NCI-H2196 treated with DMSO at 0.1 percent for 48 hours (cell line): ENCODE measurements around the gene LGALS4.
"Not testable (repeated sequence)": the region's sequence is repeated elsewhere in the genome, so short reads cannot be mapped to it uniquely, and the experiment has no call there.

ENCODE experiments used
- DNase-seq: peaks from one replicate; lab custom pipeline; 2025; ENCODE audit not compliant: unreplicated experiment; lab: John Stamatoyannopoulos, UW

The LGALS4 gene

DNA sequence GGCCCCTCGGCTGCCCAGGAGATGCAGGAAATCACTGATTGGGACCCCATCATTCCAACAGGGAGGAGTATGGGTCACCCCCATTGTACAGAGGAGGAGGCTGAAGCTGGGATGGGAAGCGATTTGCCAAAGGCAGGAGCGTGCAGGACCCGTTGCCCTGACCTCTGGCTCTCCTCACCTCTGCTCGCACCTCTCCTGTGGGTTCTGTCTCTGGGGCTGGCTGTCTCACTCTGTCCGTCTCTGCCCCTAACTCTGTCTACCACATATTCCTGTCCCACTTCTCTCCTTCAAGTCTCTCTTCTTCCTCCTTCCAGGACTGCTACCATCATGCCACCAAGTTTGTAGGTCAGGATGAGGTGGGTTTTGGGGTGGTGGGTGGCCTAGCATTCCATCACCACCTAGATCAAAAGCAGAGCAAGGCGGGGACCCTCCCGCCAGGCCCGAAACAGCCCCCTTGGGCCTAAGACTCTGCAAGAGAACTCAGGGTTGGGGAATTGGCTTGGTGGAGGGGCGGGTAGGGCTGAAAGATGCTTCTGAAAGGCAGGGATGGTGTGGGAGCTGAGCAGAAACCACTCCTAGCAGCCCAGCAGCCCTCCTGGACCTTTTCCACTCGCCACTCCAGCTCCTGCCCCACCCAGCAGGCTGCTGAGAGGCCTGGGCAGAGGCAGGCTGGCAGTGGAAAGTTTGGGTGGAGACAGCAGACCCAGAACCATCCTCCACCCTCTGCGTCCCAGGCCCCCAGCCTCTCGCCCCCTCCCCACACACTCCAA, 38.4 kb downstream of the LGALS4 start:
- DNase-seq, result no peak

- DNase-seq, result no peak
Measured at GRCh38 chr19:38773469-38774177, 39.1 kb downstream of the LGALS4 start, which contains the start of gene LGALS7. LGALS7 (minus strand) TSS chr19:38773517; CDS start chr19:38773492, 25 bp downstream.

- not testable (repeated sequence) for DNase-seq
Measured at GRCh38 chr19:38771569-38771968, 41.2 kb downstream of the LGALS4 start.

- DNase-seq, result not testable (repeated sequence)
Measured at GRCh38 chr19:38770949-38771275, 41.8 kb downstream of the LGALS4 start.

- not testable (repeated sequence) for DNase-seq
Measured at GRCh38 chr19:38770228-38770948, 42.4 kb downstream of the LGALS4 start.

DNA sequence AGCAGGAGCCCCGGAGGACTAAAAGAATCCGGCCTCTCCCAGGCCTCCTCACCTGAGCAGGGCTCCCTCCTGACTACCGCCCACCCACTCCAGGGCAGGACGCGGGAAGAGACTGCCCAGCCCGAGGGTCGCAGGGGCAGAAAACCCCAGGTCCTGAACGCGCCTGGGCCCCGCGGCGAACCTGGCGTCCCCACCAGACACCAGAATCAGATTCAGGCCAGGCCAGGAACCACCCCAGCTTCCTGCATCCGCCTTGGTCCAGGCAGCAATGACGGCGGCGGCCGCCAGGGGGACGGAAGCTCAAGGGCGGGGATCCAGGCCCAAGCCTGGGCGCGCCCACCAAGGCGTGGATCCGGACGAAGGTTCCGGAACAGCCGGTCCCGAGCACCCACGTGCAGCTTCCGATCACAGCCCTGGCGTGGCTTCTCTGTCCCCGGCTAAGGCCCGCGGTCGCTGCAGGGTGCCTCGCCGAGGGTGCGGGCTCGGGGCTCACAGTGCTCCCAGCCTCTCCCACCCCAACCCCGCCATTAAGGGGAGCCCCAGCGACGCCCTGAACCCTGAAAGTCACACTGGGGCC, 43.0 kb downstream of the LGALS4 start:
- no peak for DNase-seq

GRCh38 chr19:38766276-38767047, 46.3 kb downstream of the LGALS4 start:
- DNase-seq, result no peak

- no peak for DNase-seq
Measured at GRCh38 chr19:38765214-38765613, 47.5 kb downstream of the LGALS4 start.

DNA sequence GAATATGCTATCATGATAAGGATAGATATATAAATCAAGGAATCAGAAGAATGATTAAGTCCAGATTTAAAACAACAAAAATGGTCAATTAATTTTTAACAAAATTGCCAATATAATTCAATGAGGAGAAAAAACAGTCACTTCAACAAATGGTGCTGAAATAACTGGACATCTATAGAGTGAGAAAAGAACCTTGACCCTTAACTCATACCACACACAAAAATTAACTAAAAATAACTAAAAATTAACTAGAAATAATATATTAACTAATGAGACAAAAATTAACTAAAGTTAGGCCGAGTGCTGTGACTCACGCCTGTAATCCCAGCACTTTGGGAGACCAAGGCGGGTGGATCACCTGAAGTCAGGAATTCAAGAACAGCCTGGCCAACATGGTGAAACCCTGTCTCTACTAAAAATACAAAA, 48.9 kb downstream of the LGALS4 start:
- no peak for DNase-seq

DNA sequence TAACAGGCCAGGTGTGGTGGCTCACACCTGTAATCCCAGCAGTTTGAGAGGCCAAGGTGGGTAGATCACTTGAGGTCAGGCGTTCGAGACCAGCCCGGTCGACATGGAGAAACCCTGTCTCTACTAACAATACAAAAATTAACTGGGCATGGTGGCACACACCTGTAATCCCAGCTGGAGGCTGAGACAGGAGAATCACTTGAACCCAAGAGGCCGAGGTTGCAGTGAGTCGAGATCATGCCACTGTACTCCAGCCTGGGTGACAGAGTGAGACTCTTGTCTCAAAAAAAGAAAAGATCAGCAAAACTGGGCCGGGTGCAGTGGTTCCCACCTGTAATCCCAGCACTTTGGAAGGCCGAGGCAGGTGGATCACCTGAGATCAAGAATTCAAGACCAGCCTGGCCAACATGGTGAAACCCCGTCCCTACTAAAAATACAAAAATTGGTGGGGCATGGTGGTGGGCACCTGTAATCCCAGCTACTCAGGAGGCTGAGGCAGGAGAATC, 50.8 kb downstream of the LGALS4 start:
- DNase-seq, result not testable (repeated sequence)

- not testable (repeated sequence) for DNase-seq
Measured at GRCh38 chr19:38760805-38761517, 51.8 kb downstream of the LGALS4 start.

DNA sequence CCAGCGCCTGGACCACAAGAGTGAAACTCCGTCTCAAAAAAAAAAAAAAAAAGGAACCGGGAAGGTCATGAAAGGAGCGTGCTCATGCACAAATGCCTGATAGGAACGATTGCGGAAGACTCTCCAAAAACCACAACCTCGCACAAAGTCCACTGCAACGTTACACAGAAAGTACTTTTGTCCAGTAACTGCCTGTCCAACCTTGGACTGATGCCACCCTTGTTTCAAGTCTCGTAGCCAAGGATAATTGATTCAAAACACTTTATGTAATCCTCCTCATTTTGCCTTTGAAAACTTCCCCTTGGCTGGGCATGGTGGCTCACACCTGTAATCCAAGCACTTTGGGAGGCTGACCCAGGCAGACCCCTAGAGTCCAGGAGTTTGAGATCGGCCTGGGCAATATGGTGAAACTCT, 53.1 kb downstream of the LGALS4 start:
- DNase-seq, result no peak

- not testable (repeated sequence) for DNase-seq
Measured at GRCh38 chr19:38754196-38754595, 58.5 kb downstream of the LGALS4 start.

- not testable (repeated sequence) for DNase-seq
Measured at GRCh38 chr19:38753783-38754182, 59.0 kb downstream of the LGALS4 start.
